Peyer's patch (tissue), 4 donors: ENCODE results near the gene GABRG3.

ENCODE experiments used
- CTCF ChIP-seq, 6 experiments: fragments of 450-650 bp in 4 of 6; fragments of 200-600 bp in 2 of 6; sonication (generic) in 1 of 6; IDR thresholded peaks; one replicate each; pipeline ENCODE4 v1.5.1; 2017 to 2019; ENCODE audit warnings: antibody characterized with exemption in 6 of 6, mild to moderate bottlenecking in 3 of 6, moderate library complexity in 1 of 6
- POLR2A ChIP-seq, 2 donors: fragments of 450-650 bp; IDR thresholded peaks; one replicate each; pipeline ENCODE4 v1.5.1; 2017; ENCODE audit warnings: antibody characterized with exemption in 2 of 2, mild to moderate bottlenecking in 2 of 2, moderate library complexity in 2 of 2

- TF ChIP-seq CTCF (IDR thresholded peaks at IDR 0.05) (no peak), POLR2A (IDR thresholded peaks at IDR 0.05) (no peak)
Observed at GRCh38 chr15:27396996-27397395, 426.0 kb downstream of the GABRG3 start.
